Fibroblast of skin of left biceps (primary cell): Measurements from ENCODE around the gene HYAL2.
A peak's percentile ranks its signal among the peaks of the same experiment; 100 is the strongest.
"Not testable (repeated sequence)": the region's sequence is repeated elsewhere in the genome, so short reads cannot be mapped to it uniquely, and the experiment has no call there.

Experiments used
- DNase-seq, 2 experiments: peaks; one replicate each; pipeline ENCODE4 v3.0.0-alpha.2; 2013; ENCODE audit warnings: low read depth in 2 of 2

HYAL2 gene

DNA sequence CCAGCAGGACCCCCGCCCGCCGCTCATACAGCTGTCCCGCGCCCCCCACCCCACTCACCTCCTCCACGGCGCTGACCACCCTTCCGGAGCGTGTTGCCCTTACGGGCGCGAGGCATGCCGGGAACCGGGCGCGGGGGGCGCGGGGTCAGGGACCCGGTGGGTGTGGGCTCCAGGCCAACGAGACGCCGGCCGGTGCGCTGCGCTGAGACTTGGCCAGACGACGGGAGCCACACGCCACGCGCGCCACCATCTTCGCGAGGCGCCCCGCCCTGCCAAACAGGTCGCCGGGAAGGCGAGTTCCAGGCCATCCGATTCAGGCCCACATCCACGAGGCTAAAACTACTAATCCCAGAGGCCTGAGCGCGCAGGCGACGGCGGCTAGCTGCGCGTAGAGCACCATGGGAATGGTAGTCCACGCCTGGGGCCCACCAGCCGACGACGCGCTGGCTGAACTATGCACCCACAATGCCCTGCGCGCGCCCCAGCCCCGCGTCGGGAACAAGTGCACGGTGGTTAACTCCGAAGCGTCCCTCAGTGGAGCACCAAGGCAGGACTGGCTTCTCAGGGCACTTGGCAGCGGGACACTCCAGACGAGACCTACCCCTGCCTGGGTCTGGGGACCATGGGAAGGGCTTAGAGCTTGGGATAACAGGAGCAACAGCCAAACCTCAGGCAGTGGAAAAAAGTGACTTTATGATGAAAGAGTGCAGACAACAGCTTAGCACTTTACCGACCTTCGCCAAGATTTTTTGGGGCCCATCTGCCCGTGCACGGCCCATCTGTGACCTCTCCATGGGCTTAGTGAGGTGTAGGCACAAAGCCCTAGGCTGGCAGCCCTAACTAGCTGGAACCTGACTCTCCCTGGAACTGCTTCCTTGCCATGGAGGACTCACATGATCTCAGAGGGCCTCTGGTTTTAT lies 30.1 kb downstream of the HYAL2 start, which contains the start of gene IFRD2:
Gene IFRD2 (minus strand): TSS at position 271 of the 920 bp plus-strand sequence. CDS start 155 bp downstream, at position 116.
- DNase-seq = peak; percentile 90 to 91

DNA sequence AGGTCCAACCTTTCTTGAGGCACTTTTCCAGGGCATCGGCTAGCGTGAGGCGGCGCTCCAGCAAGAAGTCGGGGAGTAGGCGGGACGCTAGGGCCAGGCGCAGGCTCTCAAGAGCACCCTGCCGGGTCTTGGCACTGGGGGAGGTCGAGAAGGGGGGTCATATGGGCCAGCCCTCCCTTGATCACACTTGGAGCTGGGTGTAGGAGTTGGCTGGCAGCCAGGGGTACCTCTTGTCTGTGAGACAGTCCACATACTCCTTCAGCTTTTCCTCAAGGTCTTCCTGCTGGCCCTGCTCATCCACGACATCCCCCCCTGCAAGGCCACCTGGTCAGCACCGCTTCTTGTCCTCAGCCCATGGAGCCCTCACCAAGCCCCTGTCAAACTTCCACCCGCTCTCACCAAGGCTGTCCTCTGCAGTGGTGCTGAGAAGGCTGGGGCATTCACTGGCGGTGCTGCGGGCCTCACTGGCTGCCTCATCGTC lies 32.3 kb downstream of the HYAL2 start:
- DNase-seq = no peak

DNA sequence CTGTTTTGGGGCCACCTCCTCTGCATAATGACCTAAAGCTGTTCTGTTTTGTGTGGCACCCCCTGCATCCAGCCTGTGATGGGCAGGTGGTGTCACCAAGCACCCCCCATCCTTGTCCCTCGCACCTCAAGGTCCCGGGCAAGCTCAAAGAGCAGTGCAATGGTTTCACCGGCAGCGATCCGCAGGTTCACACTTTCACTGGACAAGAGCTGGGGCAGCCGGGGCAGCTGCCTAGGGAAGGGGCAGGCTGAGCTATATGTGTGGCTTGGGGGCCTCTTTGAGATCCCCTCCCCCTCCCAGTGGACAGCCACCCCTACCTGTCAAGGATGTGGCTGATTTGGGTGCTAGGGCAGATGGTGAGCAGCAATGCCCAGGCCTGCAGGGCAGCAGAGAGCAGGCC lies 33.4 kb downstream of the HYAL2 start:
- DNase-seq = no peak

- no peak for DNase-seq
These were observed 34.0 kb downstream of the HYAL2 start for GRCh38 chr3:50288387-50289007.

DNA sequence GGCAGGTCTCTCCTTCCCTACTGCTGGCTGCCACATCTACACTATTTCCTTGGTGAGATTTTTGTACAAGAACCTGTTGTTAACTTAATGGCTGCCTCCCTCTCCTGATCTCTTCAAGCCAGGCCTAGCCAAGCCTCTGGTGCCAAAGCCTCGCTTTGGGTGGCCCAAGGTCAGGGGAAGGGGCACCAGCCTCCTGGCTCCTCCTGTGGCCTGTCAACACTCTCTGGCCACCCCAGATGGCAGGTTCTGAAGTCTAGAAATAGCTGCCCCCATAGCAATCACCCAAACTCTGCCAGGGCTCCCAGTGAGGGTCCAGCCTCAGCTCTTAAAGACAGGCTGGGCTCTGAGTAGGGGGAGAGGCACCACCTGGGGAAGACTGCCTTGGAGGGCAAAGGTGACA lies 35.3 kb downstream of the HYAL2 start:
- DNase-seq = no peak

- DNase-seq = no peak
These were observed 36.0 kb downstream of the HYAL2 start for GRCh38 chr3:50286322-50287227.

- not testable (repeated sequence) for DNase-seq
These were observed 38.4 kb downstream of the HYAL2 start for GRCh38 chr3:50284121-50284520.

GRCh38 chr3:50279255-50280016 lies 43.1 kb downstream of the HYAL2 start:
- DNase-seq = no peak

GRCh38 chr3:50278880-50279224 lies 43.7 kb downstream of the HYAL2 start, which contains the start of gene LSMEM2:
Gene LSMEM2, plus strand, starts transcription at chr3:50279087. Its CDS starts 27 bp downstream, at chr3:50279114.
- no peak for DNase-seq

GRCh38 chr3:50278123-50278879 lies 44.2 kb downstream of the HYAL2 start:
- DNase-seq = no peak

GRCh38 chr3:50276762-50277101 lies 45.8 kb downstream of the HYAL2 start:
- no peak for DNase-seq

- DNase-seq = no peak
These were observed 46.4 kb downstream of the HYAL2 start for GRCh38 chr3:50275996-50276761.

- DNase-seq = no peak
These were observed 47.2 kb downstream of the HYAL2 start for GRCh38 chr3:50275141-50275995.

DNA sequence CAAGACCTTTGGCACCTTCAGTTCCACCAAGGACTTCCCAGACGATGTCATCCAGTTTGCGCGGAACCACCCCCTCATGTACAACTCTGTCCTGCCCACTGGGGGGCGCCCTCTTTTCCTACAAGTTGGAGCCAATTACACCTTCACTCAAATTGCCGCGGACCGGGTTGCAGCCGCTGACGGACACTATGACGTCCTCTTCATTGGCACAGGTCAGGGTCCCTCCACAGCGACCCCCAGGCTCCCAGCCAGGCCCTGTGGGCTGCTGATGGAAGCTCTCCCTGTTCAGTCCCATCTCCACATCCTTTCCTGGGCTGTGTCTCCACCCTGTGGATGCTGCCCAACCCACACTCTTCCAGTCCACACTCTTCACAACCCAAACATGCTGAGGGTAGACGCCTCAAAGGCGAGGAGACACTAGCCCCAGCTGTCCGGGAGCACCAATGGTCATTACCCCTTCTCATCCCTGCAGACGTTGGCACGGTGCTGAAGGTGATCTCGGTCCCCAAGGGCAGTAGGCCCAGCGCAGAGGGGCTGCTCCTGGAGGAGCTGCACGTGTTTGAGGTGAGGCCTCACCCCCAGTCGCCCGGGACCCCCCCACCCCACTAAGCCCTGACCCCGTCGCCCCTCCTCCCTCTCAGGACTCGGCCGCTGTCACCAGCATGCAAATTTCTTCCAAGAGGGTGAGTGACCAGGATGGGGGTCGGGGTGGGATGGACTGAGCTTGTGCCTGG lies 48.0 kb downstream of the HYAL2 start:
- no peak for DNase-seq

- DNase-seq = no peak
These were observed 48.9 kb downstream of the HYAL2 start for GRCh38 chr3:50273689-50274065.

- peak in 1 of 2 experiments; percentile 18 for DNase-seq
These were observed 49.4 kb downstream of the HYAL2 start for GRCh38 chr3:50272911-50273688.

- not testable (repeated sequence) for DNase-seq
These were observed 50.0 kb downstream of the HYAL2 start for GRCh38 chr3:50272538-50272910.
